ENCODE measurements around the gene STAG3.

The STAG3 gene

GRCh38 chr7:100155553-100156317 is 22.0 kb upstream of the STAG3 start:
- no peak for DNase-seq (ENCODE audit: low read depth in 2 of 2)

DNA sequence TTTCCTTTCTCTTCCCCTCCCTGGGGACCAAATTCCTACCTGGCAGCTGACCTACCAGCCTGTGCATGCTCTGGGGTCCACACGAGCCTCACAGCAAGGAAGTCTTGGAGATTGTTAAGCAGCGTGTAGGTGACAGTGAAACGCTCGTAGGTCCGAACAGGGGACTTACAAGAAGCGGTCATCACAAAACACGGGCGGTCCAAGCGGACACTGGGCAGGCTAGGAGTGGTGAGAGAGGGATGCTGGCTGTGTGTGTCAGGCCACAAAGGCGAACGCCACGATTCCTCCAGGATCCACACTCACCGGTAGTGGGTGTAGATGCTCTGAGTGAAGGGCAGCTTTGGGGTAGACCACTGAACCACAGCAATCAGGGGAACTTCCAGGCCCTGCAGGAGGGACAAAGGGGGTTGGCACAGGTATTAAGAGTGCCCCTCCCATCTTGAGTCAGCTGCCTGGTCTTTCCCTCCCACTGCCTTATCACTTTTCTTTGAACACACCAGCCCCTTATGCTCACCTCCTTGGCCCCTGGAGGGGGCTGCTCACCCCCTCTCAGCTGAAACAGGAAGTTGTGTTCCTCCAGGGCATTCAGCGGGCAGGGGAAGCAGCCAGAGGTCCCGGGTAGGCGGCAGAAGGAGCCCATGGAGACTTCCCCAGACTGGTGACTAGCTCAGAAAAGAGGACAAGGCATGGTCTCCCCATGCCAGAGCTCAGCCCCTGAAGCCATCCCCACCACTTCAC is 21.2 kb upstream of the STAG3 start:
- no peak for DNase-seq (ENCODE audit: low read depth in 2 of 2)

DNA sequence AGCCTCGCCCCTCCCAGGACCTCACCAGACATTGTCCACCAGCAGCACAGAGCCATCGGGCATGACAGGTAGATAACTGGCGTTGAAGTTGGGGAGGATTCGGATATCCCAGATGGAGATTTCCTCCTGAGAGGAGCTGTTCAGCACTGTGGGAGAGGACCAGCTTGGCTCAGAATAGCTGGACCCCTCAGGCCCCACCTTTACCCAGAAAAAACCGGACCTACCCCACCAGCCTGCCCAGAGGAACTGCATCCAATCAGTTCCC is 20.7 kb upstream of the STAG3 start:
- no peak for DNase-seq (ENCODE audit: low read depth in 2 of 2)

DNA sequence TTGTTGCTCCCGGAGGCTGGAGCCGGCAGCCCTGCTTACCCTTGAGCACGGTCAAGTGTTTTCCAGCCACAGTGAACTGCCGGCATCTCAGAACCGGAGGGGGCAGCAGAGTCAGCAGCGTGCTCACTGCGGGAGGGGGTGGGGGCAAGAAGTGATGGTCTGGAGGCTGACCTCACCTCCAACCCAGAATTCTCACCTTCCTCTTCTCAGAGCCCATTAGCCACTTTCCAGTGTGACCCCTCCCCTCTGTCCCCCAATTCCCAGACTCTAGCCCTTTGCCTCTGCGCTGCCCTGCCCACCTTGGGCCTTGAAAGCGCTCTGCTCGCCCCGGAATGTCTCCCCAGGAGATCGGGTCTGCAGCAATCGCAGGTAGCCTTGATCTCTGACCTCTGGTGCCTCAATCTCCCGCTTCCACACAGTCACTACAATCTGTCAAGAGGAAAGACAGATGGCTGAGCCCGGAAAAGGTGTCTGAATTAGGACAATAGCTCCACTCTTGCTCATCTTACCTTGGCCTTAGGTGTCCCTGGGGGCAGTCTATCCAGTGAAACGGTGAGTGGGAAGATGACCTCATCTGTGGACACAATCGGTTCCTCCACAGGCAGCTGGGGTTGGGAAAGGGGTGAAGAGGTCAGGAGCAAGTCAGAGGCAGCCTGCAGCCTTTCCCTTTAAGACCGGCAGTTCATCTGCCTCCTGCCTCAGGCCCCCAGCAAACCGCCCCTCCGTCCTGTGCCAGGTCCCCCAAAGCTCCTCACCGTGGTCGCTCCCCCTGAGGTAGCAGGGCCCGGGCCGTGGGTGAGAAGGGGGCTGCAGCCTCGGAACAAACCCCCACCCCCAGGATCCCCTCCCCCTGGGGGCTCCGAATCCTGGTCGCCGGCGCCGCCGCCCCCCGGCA is 20.1 kb upstream of the STAG3 start:
- no peak for DNase-seq (ENCODE audit: low read depth in 2 of 2)

DNA sequence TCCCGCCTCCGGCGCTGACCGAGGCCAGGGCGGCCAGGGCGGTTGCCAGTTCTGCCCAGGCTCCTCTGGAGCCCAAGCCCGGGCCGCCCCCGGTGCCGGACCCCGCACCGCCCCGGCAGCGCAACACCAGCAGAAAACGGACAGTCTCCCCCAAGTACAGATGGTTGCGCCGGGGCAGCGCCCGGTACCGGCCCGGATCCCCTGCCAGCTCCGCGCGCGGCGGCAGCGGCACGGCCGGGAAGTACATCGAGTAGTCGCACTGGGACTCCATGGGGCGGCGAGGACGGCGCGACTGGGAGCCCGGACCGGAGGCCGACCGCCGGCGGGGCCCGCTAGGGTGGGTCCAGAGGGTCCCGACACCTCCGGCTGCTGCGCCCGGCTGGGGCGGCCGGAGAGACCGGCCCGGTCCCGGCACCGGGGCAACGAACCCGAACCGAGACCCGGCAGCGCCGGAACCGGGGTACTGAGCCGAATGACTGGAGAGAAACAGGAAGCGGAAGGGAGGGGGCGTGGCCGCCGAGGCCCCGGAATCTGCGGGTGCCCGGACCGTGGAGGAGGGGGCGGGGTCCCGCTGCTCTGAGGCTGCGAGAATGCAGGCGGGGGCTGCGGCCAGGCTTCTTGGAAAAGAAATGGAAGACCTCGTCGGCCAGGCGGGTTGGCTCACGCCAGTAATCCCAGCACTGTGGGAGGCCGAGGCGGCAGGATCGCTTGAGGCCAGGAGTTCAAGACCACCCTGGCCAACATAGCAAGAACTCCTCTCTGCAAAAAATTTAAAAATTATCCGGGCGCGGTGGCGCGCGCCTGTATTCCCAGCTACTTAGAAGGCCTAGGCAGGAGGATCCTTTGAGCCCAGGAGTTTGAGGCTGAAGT is 19.3 kb upstream of the STAG3 start, which contains the start of gene TRAPPC14:
TRAPPC14 (minus strand) TSS at position 495 of the 870 bp plus-strand sequence; CDS start at position 271, 224 bp downstream.
- peak; percentile 81 to 83 for DNase-seq (ENCODE audit: low read depth in 2 of 2)

GRCh38 chr7:100159099-100159623 is 18.6 kb upstream of the STAG3 start:
- DNase-seq (ENCODE audit: low read depth in 2 of 2): no peak

- DNase-seq (ENCODE audit: low read depth in 2 of 2): no peak
Observed at GRCh38 chr7:100160067-100160466, 17.7 kb upstream of the STAG3 start.

GRCh38 chr7:100163006-100163531 is 14.6 kb upstream of the STAG3 start:
- no peak for DNase-seq (ENCODE audit: low read depth in 2 of 2)

GRCh38 chr7:100163871-100164270 is 13.8 kb upstream of the STAG3 start:
- no peak for DNase-seq (ENCODE audit: low read depth in 2 of 2)

DNA sequence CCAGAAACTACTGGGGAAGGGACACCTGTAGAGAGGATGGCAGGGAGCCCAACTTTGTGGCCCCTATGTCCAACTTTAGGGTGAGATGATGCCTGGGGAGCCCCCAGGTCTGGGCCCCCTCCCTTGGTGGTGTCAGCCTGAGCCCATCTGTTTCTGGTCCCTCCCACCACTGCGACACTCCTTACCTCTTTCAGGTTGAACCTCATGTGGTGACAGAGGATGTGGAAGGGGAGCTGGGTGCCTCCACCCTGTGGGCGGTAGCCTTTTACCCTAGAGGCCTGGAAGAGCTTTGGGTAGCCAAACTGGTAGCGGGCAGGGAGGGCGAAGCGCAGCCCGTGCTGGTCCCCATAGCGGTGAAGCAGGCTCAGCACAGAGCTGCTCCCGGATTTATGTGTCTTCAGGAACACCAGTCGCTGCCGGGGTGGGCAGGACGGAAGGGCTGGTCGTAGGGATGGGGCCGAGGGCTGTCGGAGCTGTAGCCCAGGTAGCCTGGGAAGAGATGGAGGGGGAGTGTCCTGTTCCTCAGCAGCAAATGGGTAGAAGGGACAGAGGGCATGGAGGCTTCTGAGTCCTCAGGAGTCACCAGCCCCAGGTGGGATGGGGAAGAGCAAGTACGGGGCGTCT is 11.3 kb upstream of the STAG3 start:
- no peak for DNase-seq (ENCODE audit: low read depth in 2 of 2)

DNA sequence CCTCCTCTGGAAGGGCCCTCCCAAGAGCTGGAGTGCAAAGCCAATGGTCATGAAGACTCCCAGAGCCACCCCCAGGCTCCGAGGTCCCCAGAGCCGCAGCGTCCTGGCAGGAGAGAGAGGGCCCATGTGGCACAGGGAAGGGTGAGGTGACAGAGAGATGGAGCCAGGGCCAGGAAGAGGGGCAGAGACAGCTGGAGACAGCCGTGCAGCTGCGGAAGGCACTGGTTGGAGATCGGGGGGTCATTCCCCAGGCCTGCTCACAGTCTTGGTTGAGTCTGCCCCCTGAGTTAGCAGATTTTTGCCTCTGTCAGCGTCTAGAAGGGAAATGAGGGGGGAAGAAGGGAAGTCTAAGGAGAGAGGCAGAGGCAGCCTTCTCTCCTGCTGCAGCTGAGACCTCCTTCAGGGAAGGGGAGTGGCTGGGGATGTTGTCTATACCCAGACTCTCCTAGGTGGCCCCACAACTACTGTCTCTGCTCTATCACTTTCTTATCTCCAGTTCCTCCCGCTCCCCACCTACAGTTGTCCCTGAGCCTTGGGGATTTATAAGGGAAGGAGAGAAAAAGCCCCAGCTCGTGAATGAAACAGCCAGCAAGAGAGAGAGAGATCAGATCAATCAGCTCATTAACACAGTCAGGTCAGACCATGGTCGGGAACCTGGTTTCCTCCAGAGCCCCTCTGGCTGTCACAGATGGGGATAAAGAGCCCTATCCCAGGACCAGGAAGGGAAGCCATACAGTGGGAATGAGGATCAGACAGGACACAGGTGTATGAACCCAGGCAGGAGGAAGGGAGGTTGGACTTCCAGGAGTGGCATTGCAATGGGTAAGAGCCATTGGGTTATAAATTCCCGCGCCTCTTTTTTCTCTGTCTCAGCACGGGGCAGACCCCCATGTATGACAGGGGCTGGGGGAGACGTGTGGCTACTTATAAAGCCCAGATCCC is 10.5 kb upstream of the STAG3 start:
- no peak for DNase-seq (ENCODE audit: low read depth in 2 of 2)

DNA sequence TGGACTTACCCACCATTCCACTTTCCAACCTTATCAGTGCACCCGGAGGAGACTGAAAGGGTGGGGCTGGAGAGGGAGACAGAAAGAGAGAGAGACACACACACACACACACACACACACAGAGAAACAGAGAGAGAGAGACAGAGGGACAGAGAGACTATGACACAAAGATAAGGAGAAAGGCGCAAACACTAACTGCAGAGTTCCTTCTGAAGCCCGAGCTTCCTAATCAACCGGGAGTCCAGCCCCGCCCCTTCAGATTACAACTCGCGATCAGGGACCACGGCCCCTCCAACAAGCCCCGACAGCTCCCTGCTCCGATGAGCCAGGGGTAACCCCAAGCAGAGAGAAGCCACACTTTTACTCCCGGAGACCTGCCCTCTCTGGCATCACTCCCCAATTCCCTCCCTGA is 9.8 kb upstream of the STAG3 start:
- DNase-seq (ENCODE audit: low read depth in 2 of 2): no peak

DNA sequence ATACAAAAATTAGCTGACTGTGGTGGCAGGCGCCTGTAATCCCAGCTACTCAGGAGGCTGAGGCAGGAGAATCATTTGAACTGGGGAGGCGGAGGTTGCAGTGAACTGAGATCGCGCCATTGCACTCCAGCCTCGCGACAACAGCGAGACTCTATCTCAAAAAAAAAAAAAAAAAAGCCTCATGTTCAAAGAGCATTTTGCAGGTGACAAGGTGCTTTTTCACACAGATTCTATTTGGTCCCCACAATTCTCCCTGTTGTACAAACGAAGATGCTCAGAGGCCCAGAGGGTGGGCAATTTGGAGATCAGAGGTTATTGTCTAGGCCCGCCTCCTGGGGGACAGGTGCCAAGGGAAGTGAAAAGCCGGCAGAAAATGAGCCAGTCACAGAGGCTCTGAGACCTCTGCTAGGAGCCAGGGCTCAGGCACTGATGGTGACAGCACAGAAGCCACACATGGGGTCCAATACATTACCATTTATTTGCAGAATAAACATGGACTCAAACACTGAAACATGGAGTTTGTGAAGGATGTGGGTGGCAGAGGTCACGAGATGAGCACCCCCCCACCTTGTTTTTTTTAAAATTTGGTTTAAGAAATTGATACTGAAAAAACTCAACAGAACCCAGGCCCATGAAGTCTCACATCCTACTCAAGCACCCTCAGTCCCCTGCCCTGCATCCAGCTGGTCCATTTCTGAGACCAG is 8.4 kb upstream of the STAG3 start:
- no peak for DNase-seq (ENCODE audit: low read depth in 2 of 2)

GRCh38 chr7:100170101-100170897 is 7.4 kb upstream of the STAG3 start:
- DNase-seq (ENCODE audit: low read depth in 2 of 2): no peak

GRCh38 chr7:100171087-100171681 is 6.5 kb upstream of the STAG3 start:
- DNase-seq (ENCODE audit: low read depth in 2 of 2): no peak

DNA sequence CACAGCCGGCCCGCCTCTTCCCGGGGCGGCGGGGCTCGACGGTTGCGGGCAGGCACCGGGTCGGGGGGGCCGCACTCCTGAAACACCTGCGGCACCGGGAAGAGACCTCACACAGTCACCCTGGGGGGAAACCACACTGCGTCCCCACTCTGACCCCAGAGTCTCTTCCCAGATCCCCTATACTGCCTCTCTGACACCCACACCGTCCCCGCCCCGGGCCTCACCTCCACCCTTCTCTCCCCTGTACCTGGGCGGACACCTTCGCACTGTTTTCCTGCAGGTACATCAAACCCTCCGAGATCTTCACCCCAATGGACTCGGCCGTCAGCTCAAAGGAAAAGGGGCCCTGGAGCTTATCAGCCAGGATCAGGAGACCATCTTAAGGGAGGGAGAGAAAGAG is 5.9 kb upstream of the STAG3 start:
- DNase-seq (ENCODE audit: low read depth in 2 of 2): no peak

DNA sequence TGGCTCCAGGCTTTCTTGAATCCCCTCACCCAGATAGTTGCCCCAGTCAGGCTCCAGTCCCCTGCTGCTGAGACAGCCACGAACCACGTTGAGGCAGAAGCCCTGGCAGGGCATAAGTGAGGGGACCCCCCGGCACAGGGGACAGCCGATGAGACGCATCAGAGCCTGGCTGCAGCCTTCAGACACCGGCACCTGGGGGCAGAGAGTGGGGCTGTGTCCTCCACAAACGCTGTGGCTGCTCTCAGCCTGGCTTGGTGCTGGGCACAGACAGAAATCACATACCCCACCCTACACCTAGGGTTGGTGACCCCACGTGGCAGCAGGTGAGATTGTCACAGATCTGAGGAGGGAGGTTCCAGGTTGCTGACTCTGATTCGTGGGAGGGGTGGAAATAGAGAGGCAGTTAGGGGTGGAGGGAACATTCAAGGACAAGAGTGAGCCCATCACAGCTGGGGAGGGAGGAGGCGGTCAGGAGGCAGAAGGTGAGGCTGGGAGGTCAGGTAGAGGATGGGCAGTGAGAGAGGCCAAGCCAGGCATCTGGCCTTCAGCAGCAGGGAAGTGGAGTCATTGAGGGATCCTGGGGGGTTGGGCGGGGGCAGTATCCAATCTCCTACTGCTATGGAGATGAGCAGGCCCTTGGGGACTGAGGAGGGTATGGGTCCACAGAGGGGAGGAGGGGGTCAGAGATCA is 3.8 kb upstream of the STAG3 start:
- DNase-seq (ENCODE audit: low read depth in 2 of 2): no peak
